Suprapubic skin (tissue), 3 donors: ENCODE data around the gene PTGDR2.

Experiments used
- EP300 ChIP-seq: sonication (generic); formaldehyde crosslinking; IDR thresholded peaks from one replicate; pipeline ENCODE4 v1.6.1; 2017; ENCODE audit warnings: antibody characterized with exemption
- POLR2A ChIP-seq, 2 donors: fragments of 450-650 bp; IDR thresholded peaks; one replicate each; pipeline ENCODE4 v1.6.1; 2017; ENCODE audit warnings: antibody characterized with exemption in 2 of 2, mild to moderate bottlenecking in 2 of 2, moderate library complexity in 2 of 2
- TF ChIP-seq, protein P1 (sequence below), 2 donors: fragments of 200-600 bp in 1 of 2; fragments of 450-650 bp in 1 of 2; sonication (generic) in 1 of 2; IDR thresholded peaks; one replicate each; pipeline ENCODE4 v1.5.1; 2016 to 2019; ENCODE audit warnings: antibody characterized with exemption in 2 of 2, mild to moderate bottlenecking in 1 of 2, moderate library complexity in 1 of 2

DNA sequence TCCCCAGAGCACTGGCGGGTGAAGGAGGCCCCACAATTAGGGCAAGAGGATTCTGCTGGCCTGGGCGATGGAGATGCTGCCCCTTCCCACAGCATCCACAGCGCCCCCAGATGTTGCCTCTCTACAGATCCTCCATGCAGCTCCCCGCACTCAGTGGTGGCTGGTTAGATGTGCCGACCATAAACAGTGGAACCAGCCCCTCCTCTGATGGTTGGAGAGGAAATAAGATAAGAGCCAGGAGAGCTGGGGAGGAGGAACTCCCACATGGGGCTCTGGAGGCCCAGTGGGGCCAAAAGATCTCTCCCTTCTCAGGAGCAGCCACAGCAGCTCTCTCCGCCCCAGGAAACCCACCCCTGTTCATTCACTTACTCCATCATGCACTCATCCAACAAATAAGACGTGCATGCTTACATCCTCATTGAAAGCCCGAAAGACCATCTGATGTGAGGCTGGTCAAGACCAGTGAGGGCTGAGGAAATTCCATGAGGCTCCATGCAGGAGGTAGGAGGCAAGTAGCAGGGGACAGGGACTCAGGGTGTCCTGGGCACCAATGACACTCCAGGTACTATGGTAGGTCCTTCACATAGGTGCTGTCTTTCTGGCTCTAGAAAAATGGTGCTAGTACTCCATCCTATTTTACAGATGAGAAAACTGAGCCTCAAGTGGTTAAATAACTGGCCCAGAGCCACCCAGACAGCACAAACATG lies 1.5 kb downstream of the PTGDR2 start:
- TF ChIP-seq POLR2A (IDR thresholded peaks at IDR 0.05) (no peak), EP300 (no peak)
- TF ChIP-seq, protein P1, sequence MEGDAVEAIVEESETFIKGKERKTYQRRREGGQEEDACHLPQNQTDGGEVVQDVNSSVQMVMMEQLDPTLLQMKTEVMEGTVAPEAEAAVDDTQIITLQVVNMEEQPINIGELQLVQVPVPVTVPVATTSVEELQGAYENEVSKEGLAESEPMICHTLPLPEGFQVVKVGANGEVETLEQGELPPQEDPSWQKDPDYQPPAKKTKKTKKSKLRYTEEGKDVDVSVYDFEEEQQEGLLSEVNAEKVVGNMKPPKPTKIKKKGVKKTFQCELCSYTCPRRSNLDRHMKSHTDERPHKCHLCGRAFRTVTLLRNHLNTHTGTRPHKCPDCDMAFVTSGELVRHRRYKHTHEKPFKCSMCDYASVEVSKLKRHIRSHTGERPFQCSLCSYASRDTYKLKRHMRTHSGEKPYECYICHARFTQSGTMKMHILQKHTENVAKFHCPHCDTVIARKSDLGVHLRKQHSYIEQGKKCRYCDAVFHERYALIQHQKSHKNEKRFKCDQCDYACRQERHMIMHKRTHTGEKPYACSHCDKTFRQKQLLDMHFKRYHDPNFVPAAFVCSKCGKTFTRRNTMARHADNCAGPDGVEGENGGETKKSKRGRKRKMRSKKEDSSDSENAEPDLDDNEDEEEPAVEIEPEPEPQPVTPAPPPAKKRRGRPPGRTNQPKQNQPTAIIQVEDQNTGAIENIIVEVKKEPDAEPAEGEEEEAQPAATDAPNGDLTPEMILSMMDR (IDR thresholded peaks at IDR 0.05) = no peak
